CD14-positive monocyte (primary cell): Measurements from ENCODE around the gene FBXW12. TPM values are rescaled to one million over a fixed set of nuclear protein-coding genes. Genes with fewer than 3 reads are reported as not detected.

Experiments
- DNase-seq, 3 donors: peaks; one replicate each; pipeline ENCODE4 v3.0.0-alpha.2; 2011 to 2022
- H2AFZ ChIP-seq: 2 replicates; pipeline ENCODE4 v1.6.0; 2012; ENCODE audit warnings: mild to moderate bottlenecking, low read depth, low read length, inconsistent platforms; ENCODE audit not compliant: insufficient read depth, poor library complexity, severe bottlenecking
- H3K27ac ChIP-seq, 2 donors: 1 replicate in 1 of 2; 2 replicates in 1 of 2; pipeline ENCODE4 v1.5.1; 2012 to 2013; ENCODE audit warnings: low read length in 2 of 2, control low read depth in 1 of 2, inconsistent platforms in 1 of 2, low read depth in 1 of 2, mild to moderate bottlenecking in 1 of 2
- H3K27me3 ChIP-seq, 2 donors: one replicate each; pipeline versions ENCODE4 v1.6.0 to v1.6.1; 2011 to 2013; ENCODE audit warnings: low read length in 2 of 2; ENCODE audit not compliant: control insufficient read depth in 2 of 2, insufficient read depth in 2 of 2
- H3K36me3 ChIP-seq, 2 donors: replicated peaks in 1 of 2; 1 replicate in 1 of 2; 2 replicates in 1 of 2; pipeline versions ENCODE4 v1.5.1 to v1.6.1; 2012 to 2013; ENCODE audit warnings: low read length in 2 of 2, control low read depth in 1 of 2, inconsistent platforms in 1 of 2, mild to moderate bottlenecking in 1 of 2; ENCODE audit not compliant: insufficient read depth in 2 of 2, control insufficient read depth in 1 of 2
- H3K4me1 ChIP-seq, 2 donors: 1 replicate in 1 of 2; 2 replicates in 1 of 2; pipeline versions ENCODE4 v1.5.1 to v1.6.1; 2012 to 2013; ENCODE audit warnings: low read length in 2 of 2, control low read depth in 1 of 2, inconsistent platforms in 1 of 2, mild to moderate bottlenecking in 1 of 2, moderate library complexity in 1 of 2; ENCODE audit not compliant: insufficient read depth in 2 of 2, control insufficient read depth in 1 of 2
- H3K4me2 ChIP-seq: replicated peaks from 2 replicates; pipeline ENCODE3; 2012; ENCODE audit warnings: low read length, moderate library complexity, mild to moderate bottlenecking; ENCODE audit not compliant: poor library complexity, severe bottlenecking; ENCODE audit errors: extremely low read depth
- H3K4me3 ChIP-seq, 3 experiments: fragments of 200-600 bp in 1 of 3; sonication (generic) in 1 of 3; replicated peaks in 1 of 3; 1 replicate in 2 of 3; 2 replicates in 1 of 3; pipeline ENCODE4 v1.5.1; 2011 to 2013; ENCODE audit warnings: low read length in 3 of 3, mild to moderate bottlenecking in 3 of 3, control low read depth in 2 of 3, low read depth in 2 of 3, inconsistent platforms in 1 of 3, moderate library complexity in 1 of 3
- H3K79me2 ChIP-seq: 2 replicates; pipeline ENCODE4 v1.6.0; 2012; ENCODE audit warnings: mild to moderate bottlenecking, control low read depth, inconsistent platforms, low read length, moderate library complexity; ENCODE audit not compliant: insufficient read depth
- H3K9ac ChIP-seq: 2 replicates; pipeline ENCODE4 v1.6.0; 2017; ENCODE audit warnings: low read length, mild to moderate bottlenecking; ENCODE audit not compliant: insufficient read depth, poor library complexity, severe bottlenecking
- H3K9me3 ChIP-seq, 2 donors: replicated peaks in 1 of 2; 1 replicate in 1 of 2; 2 replicates in 1 of 2; pipeline versions ENCODE4 v1.5.1 to v1.6.1; 2012 to 2013; ENCODE audit warnings: low read length in 2 of 2, control low read depth in 1 of 2; ENCODE audit not compliant: control insufficient read depth in 1 of 2, insufficient read depth in 1 of 2
- H4K20me1 ChIP-seq: 2 replicates; pipeline ENCODE4 v1.6.0; 2012; ENCODE audit warnings: mild to moderate bottlenecking, low read length, control low read depth, moderate library complexity; ENCODE audit not compliant: insufficient read depth
- H3K27ac Mint-ChIP-seq, 7 donors: one replicate each; pipeline ENCODE4 v1.8.0; 2020; ENCODE audit warnings: mild to moderate bottlenecking in 7 of 7, mixed read lengths in 7 of 7, moderate library complexity in 6 of 7, inconsistent platforms in 2 of 7
- H3K27me3 Mint-ChIP-seq, 3 donors: one replicate each; pipeline ENCODE4 v1.8.0; 2021 to 2022; ENCODE audit warnings: low read depth in 3 of 3, mild to moderate bottlenecking in 3 of 3, mixed read lengths in 3 of 3, moderate library complexity in 3 of 3, inconsistent platforms in 1 of 3
- H3K36me3 Mint-ChIP-seq, 2 donors: one replicate each; pipeline ENCODE4 v1.8.0; 2020; ENCODE audit warnings: mixed read lengths in 2 of 2, inconsistent platforms in 1 of 2, mild to moderate bottlenecking in 1 of 2
- H3K4me1 Mint-ChIP-seq: one replicate; pipeline ENCODE4 v1.8.0; 2020; ENCODE audit warnings: mild to moderate bottlenecking, mixed read lengths
- H3K4me3 Mint-ChIP-seq, 2 donors: one replicate each; pipeline ENCODE4 v1.8.0; 2020; ENCODE audit warnings: mild to moderate bottlenecking in 2 of 2, mixed read lengths in 2 of 2, moderate library complexity in 1 of 2
- H3K9me3 Mint-ChIP-seq, 7 donors: one replicate each; pipeline ENCODE4 v1.8.0; 2020 to 2022; ENCODE audit warnings: mixed read lengths in 7 of 7, mild to moderate bottlenecking in 6 of 7, moderate library complexity in 6 of 7, inconsistent platforms in 2 of 7
- WGBS: methylation state at CpG from one replicate; pipeline ENCODE4 v1.1.5; 2013; ENCODE audit warnings: missing lambda C conversion rate; ENCODE audit not compliant: insufficient coverage; 5-methylcytosine and 5-hydroxymethylcytosine counted together
- intact Hi-C, 2 donors: fragments of 100-400 bp; cut with micrococcal nuclease; formaldehyde crosslinking; loops; one replicate each; pipeline versions ENCODE4 v1.15.0 to v1.15.1; 2023
- polyA plus RNA-seq, 3 donors: library from polyadenylated mRNA; depleted of rRNA in 1 of 3; unstranded in 2 of 3; stranded (reverse) in 1 of 3; fragments of 300-500 nt in 2 of 3; fragments of >200 nt in 1 of 3; fragmentation: Illumina TruSeq in 2 of 3; gene quantifications; 1 replicate in 2 of 3; 2 replicates in 1 of 3; pipeline ENCODE4 v1.2.3, GENCODE V29; 2012 to 2021
- TF ChIP-seq, protein P1 (sequence below): fragments of 200-600 bp; IDR thresholded peaks from one replicate; pipeline ENCODE4 v1.8.0; 2022; ENCODE audit warnings: antibody characterized with exemption, mild to moderate bottlenecking

FBXW12 gene
- polyA plus RNA-seq, 3 donors = not detected

DNA sequence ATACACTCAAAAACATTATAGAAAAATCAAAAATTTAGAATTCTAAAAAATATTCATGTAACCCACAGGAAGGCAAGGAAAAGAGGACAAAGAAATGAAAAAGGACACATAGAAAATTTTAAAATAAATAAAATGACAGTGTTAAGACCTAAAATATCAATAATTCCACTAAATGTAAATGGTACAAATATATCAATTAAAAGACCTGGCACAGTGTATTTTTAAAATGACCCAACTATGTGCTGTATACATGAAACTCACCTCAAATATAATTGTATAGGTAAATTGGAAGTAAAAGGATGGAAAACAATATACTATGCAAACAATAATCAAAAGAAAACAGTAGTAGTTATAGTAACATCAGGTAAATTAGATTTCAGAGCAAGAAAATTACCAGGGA lies 10.1 kb upstream of the FBXW12 start:
- Histone ChIP-seq H3K27me3 (no peaks in the 10 kb centered on the region), H3K27ac (no peak overlapping the region), H3K4me1 (peaks cover 13 to 18% of the 10 kb centered on the region in 2 donors), H2AFZ (no peak overlapping the region), H3K79me2 (no peaks in the 10 kb centered on the region), H3K4me2 (no peak overlapping the region), H3K36me3 (no peaks in the 10 kb centered on the region), H3K9ac (no peak overlapping the region), H4K20me1 (no peaks in the 10 kb centered on the region), H3K9me3 (peaks cover 17% of the 10 kb centered on the region in 2 donors), H3K4me3 (no peak overlapping the region)
- H3K36me3 Mint-ChIP-seq = no peaks in the 10 kb centered on the region
- H3K4me3 Mint-ChIP-seq = no peak overlapping the region
- TF ChIP-seq, protein P1, sequence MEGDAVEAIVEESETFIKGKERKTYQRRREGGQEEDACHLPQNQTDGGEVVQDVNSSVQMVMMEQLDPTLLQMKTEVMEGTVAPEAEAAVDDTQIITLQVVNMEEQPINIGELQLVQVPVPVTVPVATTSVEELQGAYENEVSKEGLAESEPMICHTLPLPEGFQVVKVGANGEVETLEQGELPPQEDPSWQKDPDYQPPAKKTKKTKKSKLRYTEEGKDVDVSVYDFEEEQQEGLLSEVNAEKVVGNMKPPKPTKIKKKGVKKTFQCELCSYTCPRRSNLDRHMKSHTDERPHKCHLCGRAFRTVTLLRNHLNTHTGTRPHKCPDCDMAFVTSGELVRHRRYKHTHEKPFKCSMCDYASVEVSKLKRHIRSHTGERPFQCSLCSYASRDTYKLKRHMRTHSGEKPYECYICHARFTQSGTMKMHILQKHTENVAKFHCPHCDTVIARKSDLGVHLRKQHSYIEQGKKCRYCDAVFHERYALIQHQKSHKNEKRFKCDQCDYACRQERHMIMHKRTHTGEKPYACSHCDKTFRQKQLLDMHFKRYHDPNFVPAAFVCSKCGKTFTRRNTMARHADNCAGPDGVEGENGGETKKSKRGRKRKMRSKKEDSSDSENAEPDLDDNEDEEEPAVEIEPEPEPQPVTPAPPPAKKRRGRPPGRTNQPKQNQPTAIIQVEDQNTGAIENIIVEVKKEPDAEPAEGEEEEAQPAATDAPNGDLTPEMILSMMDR = no peak
- intact Hi-C loops = no loop called here
- H3K27ac Mint-ChIP-seq = no peak overlapping the region
- peaks cover 0 to 6% (median 1%) of the 10 kb centered on the region in 3 donors for H3K27me3 Mint-ChIP-seq
- H3K9me3 Mint-ChIP-seq = peaks cover 11 to 46% (median 26%) of the 10 kb centered on the region in 7 donors
- no peak for DNase-seq
- H3K4me1 Mint-ChIP-seq = peaks cover 17% of the 10 kb centered on the region

DNA sequence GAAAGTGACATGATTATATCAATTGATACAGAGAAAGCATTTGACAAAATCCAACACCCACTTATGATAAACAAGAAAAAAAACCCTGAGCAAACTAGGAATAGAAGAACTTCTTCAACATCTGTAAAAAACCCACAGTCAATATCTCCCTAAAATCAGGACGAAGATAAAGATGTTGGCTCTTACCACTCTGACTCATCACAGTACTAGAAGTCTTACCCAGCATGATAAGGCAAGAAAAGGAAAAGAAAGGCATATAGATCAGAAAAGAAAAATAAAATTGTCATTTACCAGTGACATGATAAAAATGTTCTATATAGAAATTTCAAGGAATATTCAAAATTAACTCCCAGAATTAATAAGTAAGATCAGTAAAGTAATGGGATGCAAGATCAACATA lies 7.2 kb upstream of the FBXW12 start:
- Mint-ChIP-seq H3K36me3 (no peaks in the 10 kb centered on the region), H3K4me1 (peaks cover 28% of the 10 kb centered on the region), H3K27ac (no peak overlapping the region), H3K4me3 (no peak overlapping the region), H3K27me3 (peaks cover 0 to 2% (median 1%) of the 10 kb centered on the region in 3 donors), H3K9me3 (peaks cover 9 to 29% (median 16%) of the 10 kb centered on the region in 7 donors)
- no peak overlapping the region for H3K9ac ChIP-seq
- H3K27me3 ChIP-seq = no peaks in the 10 kb centered on the region
- H3K9me3 ChIP-seq = peaks cover 3 to 8% of the 10 kb centered on the region in 2 donors
- no peaks in the 10 kb centered on the region for H4K20me1 ChIP-seq
- no peak overlapping the region for H2AFZ ChIP-seq
- WGBS = no CpG with 5 or more reads among the region's 1 CpG
- no peaks in the 10 kb centered on the region for H3K79me2 ChIP-seq
- no peak overlapping the region for H3K4me3 ChIP-seq
- H3K4me1 ChIP-seq = peaks cover 14 to 18% of the 10 kb centered on the region in 2 donors
- TF ChIP-seq, protein P1 = no peak
- intact Hi-C loops = no loop called here
- no peak overlapping the region for H3K27ac ChIP-seq
- no peak for DNase-seq
- no peak overlapping the region for H3K4me2 ChIP-seq
- no peaks in the 10 kb centered on the region for H3K36me3 ChIP-seq
